GM13977 (cell line): ENCODE measurements around the gene PIM1.

ENCODE experiments used
- DNase-seq: peaks from one replicate; pipeline ENCODE4 v3.0.0; 2012; ENCODE audit warnings: low spot score
- in situ Hi-C: fragments of 300-500 bp; cut with MboI; formaldehyde crosslinking; loops from one replicate; pipeline ENCODE4 v1.12.0; 2022; ENCODE audit warnings: low sequenced_read_pairs, low pct_unique_long_range_greater_than_20kb, mixed read lengths, inconsistent platforms; ENCODE audit not compliant: unreplicated experiment
- TF ChIP-seq, protein P1 (sequence below): IDR thresholded peaks from 2 replicates; pipeline ENCODE4 v1.5.1; 2012; ENCODE audit warnings: mild to moderate bottlenecking, control low read depth; ENCODE audit not compliant: insufficient read depth; ENCODE audit errors: extremely low read depth, missing control alignments

PIM1 gene

GRCh38 chr6:37205175-37205996 lies 35.4 kb downstream of the PIM1 start:
- peak; percentile 28 for DNase-seq
- TF ChIP-seq, protein P1, sequence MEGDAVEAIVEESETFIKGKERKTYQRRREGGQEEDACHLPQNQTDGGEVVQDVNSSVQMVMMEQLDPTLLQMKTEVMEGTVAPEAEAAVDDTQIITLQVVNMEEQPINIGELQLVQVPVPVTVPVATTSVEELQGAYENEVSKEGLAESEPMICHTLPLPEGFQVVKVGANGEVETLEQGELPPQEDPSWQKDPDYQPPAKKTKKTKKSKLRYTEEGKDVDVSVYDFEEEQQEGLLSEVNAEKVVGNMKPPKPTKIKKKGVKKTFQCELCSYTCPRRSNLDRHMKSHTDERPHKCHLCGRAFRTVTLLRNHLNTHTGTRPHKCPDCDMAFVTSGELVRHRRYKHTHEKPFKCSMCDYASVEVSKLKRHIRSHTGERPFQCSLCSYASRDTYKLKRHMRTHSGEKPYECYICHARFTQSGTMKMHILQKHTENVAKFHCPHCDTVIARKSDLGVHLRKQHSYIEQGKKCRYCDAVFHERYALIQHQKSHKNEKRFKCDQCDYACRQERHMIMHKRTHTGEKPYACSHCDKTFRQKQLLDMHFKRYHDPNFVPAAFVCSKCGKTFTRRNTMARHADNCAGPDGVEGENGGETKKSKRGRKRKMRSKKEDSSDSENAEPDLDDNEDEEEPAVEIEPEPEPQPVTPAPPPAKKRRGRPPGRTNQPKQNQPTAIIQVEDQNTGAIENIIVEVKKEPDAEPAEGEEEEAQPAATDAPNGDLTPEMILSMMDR, result no peak
- in situ Hi-C loops, result loop anchor here (10.0 to 25.0 kb wide), 2 partner anchors 181 to 443 kb away; no protein-coding TSS in a partner anchor

- DNase-seq, result no peak
- in situ Hi-C loops, result loop anchor here (10.0 to 25.0 kb wide), 2 partner anchors 181 to 444 kb away; no protein-coding TSS in a partner anchor
- TF ChIP-seq, protein P1, result no peak
Observed at GRCh38 chr6:37205997-37206340, 36.0 kb downstream of the PIM1 start.

- TF ChIP-seq, protein P1, result no peak
- DNase-seq, result no peak
- in situ Hi-C loops, result loop anchor here (10.0 to 25.0 kb wide), 2 partner anchors 182 to 444 kb away; no protein-coding TSS in a partner anchor
Observed at GRCh38 chr6:37206622-37207021, 36.7 kb downstream of the PIM1 start.

- in situ Hi-C loops, result loop anchor here (10.0 to 25.0 kb wide), 2 partner anchors 183 to 446 kb away; no protein-coding TSS in a partner anchor
- DNase-seq, result peak; percentile 74
- TF ChIP-seq, protein P1, result peak; percentile 85
Observed at GRCh38 chr6:37207903-37208456, 38.0 kb downstream of the PIM1 start.

DNA sequence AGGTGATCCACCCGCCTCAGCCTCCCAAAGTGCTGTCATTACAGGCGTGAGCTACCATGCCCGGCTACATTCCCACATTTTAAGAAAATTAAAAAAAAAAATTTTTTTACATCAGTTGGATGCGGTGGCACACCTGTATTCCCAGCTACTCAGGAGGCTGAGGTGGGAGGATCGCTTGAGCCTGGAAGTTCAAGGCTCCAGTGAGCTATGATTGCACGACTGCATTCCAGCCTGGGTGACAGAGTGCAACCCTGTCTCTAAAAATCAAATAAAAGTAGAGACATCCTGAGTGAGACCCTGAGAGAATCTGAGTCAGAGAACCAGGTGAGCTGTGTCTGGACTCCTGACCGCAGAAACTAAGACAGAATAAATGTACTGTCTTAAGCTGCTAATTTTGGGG lies 38.8 kb downstream of the PIM1 start:
- TF ChIP-seq, protein P1, result no peak
- DNase-seq, result no peak
- in situ Hi-C loops, result loop anchor here (10.0 to 25.0 kb wide), 2 partner anchors 184 to 446 kb away; no protein-coding TSS in a partner anchor

DNA sequence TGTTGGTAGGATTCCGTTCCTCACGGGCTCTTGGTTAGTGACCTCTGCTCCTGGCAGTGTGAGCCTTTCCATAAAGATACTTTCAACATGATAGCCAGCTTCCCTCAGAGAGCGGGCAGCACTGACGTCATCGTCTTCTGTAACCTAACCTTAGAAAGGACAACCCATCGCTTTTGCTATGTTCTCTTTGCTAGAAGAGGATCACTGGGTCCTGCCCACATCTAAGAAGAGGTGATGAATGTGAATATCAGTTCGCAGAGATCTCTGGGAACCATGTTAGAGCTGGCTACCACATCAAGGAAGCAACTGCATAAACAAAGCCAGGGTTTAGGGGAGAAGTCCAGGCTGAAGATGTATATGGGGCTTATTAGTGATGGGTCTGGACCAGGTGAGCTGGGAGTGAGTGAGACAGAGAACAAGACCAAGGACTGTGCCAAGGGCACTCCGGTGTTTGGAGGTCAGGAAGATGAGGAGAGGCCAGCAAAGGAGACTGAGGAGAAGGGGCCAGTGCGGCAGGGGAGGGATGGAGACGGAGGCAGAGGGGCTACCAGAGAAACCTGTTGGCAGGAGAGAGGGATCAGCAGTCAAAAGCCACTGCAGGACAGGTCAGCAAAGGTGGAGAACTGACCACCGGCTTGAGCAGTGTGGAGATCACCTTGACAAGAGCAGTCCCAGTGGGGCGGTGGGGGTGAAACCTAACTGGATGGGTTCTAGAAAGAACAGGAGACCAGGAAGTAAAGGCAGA lies 39.7 kb downstream of the PIM1 start:
- TF ChIP-seq, protein P1, result no peak
- in situ Hi-C loops, result loop anchor here (10.0 to 25.0 kb wide), 3 partner anchors 185 to 447 kb away; partner anchors contain the start of gene C6orf89
- no peak for DNase-seq
